Kidney glomerular epithelial cell (primary cell): ENCODE data around the gene EFNB3.

ENCODE experiments used
- DNase-seq: peaks from one replicate; lab custom pipeline; 2025; lab: John Stamatoyannopoulos, UW

The EFNB3 gene

GRCh38 chr17:7700510-7700909 lies 4.5 kb upstream of the EFNB3 start:
- DNase-seq: no peak

- DNase-seq: no peak
Measured at GRCh38 chr17:7701681-7702080, 3.3 kb upstream of the EFNB3 start.

- DNase-seq: no peak
Measured at GRCh38 chr17:7702776-7703175, 2.2 kb upstream of the EFNB3 start.

GRCh38 chr17:7703584-7704479 lies 1.2 kb upstream of the EFNB3 start:
- peak; percentile 17 for DNase-seq

- no peak for DNase-seq
Measured at GRCh38 chr17:7705269-7706255, 560 bp downstream of the EFNB3 start.

- DNase-seq: no peak
Measured at GRCh38 chr17:7706631-7707354, 1.8 kb downstream of the EFNB3 start.

- DNase-seq: no peak
Measured at GRCh38 chr17:7707446-7707845, 2.4 kb downstream of the EFNB3 start.

- no peak for DNase-seq
Measured at GRCh38 chr17:7707858-7708750, 3.1 kb downstream of the EFNB3 start.

GRCh38 chr17:7709031-7709430 lies 4.0 kb downstream of the EFNB3 start:
- DNase-seq: no peak

- DNase-seq: no peak
Measured at GRCh38 chr17:7710301-7710700, 5.3 kb downstream of the EFNB3 start.

- DNase-seq: no peak
Measured at GRCh38 chr17:7711051-7711755, 6.2 kb downstream of the EFNB3 start.

- DNase-seq: no peak
Measured at GRCh38 chr17:7712111-7712771, 7.2 kb downstream of the EFNB3 start.

GRCh38 chr17:7713782-7714181 lies 8.8 kb downstream of the EFNB3 start:
- no peak for DNase-seq

GRCh38 chr17:7714721-7715594 lies 10.0 kb downstream of the EFNB3 start:
- DNase-seq: no peak

- DNase-seq: no peak
Measured at GRCh38 chr17:7715936-7716886, 11.2 kb downstream of the EFNB3 start.

- peak; percentile 93 for DNase-seq
Measured at GRCh38 chr17:7716901-7717755, 12.1 kb downstream of the EFNB3 start, which contains the start of gene DNAH2. Gene DNAH2, plus strand, starts transcription at chr17:7717744. Its CDS starts 1,991 bp downstream, at chr17:7719735.
